ENCODE results near the gene OGDH. TPM values are rescaled to one million over a fixed set of nuclear protein-coding genes. Genes with fewer than 3 reads are reported as not detected.

OGDH gene
- total and polyA plus RNA-seq, 4 donors, result 10.8 to 71.2 (median 41.2) TPM

DNA sequence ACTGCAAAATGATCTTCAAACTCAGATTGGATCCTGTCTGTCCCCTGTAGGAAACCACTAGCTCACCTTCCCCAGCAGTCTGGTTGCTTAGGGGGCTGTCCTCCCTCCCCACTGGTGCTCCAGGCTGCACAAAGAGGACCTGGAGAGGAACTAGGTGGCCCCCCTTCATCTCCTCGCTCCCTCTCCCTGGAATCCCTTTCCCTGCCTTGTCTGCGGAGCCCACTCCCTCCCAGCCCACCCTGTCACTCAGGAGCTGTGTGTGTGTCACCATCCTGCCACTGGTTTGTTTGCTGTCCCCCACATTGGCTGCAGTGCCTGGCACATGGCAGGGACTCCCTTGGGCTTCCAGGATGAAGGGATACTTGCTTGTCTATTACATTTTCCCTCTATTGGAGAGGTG, 106.7 kb downstream of the OGDH start (continued):
- TF ChIP-seq, protein P1, sequence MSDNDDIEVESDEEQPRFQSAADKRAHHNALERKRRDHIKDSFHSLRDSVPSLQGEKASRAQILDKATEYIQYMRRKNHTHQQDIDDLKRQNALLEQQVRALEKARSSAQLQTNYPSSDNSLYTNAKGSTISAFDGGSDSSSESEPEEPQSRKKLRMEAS (IDR thresholded peaks at IDR 0.05), result no peak
- TF ChIP-seq FOXA1 (IDR thresholded peaks at IDR 0.05) (no peak), JUND (IDR thresholded peaks at IDR 0.05) (no peak), SP1 (IDR thresholded peaks at IDR 0.05) (no peak), RAD21 (IDR thresholded peaks at IDR 0.05) (no peak)
- TF ChIP-seq, protein P2, sequence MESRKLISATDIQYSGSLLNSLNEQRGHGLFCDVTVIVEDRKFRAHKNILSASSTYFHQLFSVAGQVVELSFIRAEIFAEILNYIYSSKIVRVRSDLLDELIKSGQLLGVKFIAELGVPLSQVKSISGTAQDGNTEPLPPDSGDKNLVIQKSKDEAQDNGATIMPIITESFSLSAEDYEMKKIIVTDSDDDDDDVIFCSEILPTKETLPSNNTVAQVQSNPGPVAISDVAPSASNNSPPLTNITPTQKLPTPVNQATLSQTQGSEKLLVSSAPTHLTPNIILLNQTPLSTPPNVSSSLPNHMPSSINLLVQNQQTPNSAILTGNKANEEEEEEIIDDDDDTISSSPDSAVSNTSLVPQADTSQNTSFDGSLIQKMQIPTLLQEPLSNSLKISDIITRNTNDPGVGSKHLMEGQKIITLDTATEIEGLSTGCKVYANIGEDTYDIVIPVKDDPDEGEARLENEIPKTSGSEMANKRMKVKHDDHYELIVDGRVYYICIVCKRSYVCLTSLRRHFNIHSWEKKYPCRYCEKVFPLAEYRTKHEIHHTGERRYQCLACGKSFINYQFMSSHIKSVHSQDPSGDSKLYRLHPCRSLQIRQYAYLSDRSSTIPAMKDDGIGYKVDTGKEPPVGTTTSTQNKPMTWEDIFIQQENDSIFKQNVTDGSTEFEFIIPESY (IDR thresholded peaks at IDR 0.05), result no peak

DNA sequence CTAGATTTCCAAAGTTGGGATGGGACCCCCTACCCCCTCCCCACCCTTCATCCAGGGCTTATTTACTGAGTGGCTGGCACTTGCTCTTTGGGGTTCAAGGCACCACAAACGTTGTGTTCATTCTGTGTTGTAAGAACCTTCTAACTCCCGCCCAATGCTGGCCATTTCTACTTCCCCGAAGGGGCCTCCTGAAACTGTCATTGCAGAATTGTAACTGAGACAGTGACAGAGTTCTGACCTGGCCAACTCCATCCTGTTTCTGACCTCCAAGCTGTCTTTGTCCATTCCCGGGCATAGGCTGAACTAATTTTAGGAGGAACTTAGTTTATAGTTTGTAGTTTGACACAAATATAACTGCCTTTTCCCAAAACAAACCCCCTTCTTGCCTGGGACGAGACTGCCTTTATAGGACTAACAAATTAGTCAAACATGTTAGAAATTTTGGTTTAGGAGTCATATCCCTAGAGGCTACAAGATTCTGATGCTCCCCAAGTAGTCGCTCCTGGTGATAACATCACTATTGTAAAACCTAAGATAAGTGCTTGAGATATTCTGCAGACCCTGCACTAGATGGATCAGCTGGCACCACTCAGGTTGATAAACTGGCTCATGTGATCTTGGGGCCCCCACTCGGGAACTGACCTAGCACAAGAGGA, 107.4 kb downstream of the OGDH start:
- TF ChIP-seq, protein P2 (IDR thresholded peaks at IDR 0.05), result no peak
- TF ChIP-seq, protein P3, sequence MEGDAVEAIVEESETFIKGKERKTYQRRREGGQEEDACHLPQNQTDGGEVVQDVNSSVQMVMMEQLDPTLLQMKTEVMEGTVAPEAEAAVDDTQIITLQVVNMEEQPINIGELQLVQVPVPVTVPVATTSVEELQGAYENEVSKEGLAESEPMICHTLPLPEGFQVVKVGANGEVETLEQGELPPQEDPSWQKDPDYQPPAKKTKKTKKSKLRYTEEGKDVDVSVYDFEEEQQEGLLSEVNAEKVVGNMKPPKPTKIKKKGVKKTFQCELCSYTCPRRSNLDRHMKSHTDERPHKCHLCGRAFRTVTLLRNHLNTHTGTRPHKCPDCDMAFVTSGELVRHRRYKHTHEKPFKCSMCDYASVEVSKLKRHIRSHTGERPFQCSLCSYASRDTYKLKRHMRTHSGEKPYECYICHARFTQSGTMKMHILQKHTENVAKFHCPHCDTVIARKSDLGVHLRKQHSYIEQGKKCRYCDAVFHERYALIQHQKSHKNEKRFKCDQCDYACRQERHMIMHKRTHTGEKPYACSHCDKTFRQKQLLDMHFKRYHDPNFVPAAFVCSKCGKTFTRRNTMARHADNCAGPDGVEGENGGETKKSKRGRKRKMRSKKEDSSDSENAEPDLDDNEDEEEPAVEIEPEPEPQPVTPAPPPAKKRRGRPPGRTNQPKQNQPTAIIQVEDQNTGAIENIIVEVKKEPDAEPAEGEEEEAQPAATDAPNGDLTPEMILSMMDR (IDR thresholded peaks at IDR 0.05; ENCODE audit: low read depth, low read length, missing input control), result no peak
- TF ChIP-seq FOXA1 (IDR thresholded peaks at IDR 0.05) (no peak), RXRA (IDR thresholded peaks at IDR 0.05) (no peak), SP1 (IDR thresholded peaks at IDR 0.05) (no peak), EGR1 (IDR thresholded peaks at IDR 0.05; ENCODE audit: low read depth in 2 of 2) (no peak), FOXA2 (IDR thresholded peaks at IDR 0.05) (no peak), YY1 (IDR thresholded peaks at IDR 0.05) (no peak), NR2F2 (IDR thresholded peaks at IDR 0.05) (no peak), RAD21 (IDR thresholded peaks at IDR 0.05) (no peak), HNF4G (IDR thresholded peaks at IDR 0.05) (no peak)
- TF ChIP-seq, protein P4, sequence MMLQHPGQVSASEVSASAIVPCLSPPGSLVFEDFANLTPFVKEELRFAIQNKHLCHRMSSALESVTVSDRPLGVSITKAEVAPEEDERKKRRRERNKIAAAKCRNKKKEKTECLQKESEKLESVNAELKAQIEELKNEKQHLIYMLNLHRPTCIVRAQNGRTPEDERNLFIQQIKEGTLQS (IDR thresholded peaks at IDR 0.05), result no peak
- 71% methylated on average over 7 of the region's 7 CpGs for WGBS
- H3K4me1 ChIP-seq (ENCODE audit: control insufficient read depth in 4 of 4, insufficient read depth in 4 of 4, low read length in 3 of 4), result no peaks in the 10 kb centered on the region
- DNase-seq (ENCODE audit: low spot score), result no peak
- H3K9me3 ChIP-seq (ENCODE audit: control insufficient read depth in 4 of 4, low read length in 3 of 4), result no peaks in the 10 kb centered on the region
- H3K4me3 ChIP-seq (ENCODE audit: low read depth in 1 of 3, low read length in 3 of 3), result no peak overlapping the region
- no peak overlapping the region for H3K9ac ChIP-seq (ENCODE audit: low read depth in 1 of 2, low read length in 2 of 2)
- peaks cover 0 to 11% (median under 1%) of the 10 kb centered on the region in 4 donors for H3K36me3 ChIP-seq (ENCODE audit: control insufficient read depth in 4 of 4, insufficient read depth in 3 of 4, low read depth in 1 of 4, low read length in 3 of 4)
- H3K27ac ChIP-seq (ENCODE audit: low read depth in 1 of 2, low read length in 2 of 2), result no peak overlapping the region
- H3K27me3 ChIP-seq (ENCODE audit: control insufficient read depth in 4 of 4, insufficient read depth in 4 of 4, low read length in 3 of 4), result no peaks in the 10 kb centered on the region

DNA sequence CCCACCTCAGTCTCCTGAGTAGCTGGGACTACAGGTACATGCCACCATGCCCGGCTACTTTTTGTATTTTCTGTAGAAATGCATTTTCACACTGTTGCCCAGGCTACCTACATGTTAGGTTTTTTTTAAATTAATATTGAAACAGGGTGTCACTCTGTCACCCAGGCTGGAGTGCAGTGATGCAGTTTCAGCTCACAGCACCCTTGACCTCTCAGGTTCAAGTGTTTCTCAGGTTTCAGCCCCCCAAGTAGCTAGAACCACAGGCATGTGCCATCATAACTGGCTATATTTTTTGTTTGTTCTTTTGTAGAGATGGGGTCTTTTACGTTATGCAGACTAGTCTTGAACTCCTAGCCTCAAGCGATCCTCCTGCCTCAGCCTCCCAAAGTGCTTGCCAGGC, 109.8 kb downstream of the OGDH start:
- no peaks in the 10 kb centered on the region for H3K4me1 ChIP-seq (ENCODE audit: control insufficient read depth in 4 of 4, insufficient read depth in 4 of 4, low read length in 3 of 4)
- TF ChIP-seq HNF4A (conservative IDR thresholded peaks at IDR 0.05), result no peak
- TF ChIP-seq HNF4G (IDR thresholded peaks at IDR 0.05), result no peak
- TF ChIP-seq, protein P2 (IDR thresholded peaks at IDR 0.05), result no peak
- no peak for TF ChIP-seq GABPA (IDR thresholded peaks at IDR 0.05 in 1 of 2, conservative IDR thresholded peaks at IDR 0.05 in 1 of 2)
- TF ChIP-seq, protein P1 (IDR thresholded peaks at IDR 0.05), result no peak
- TF ChIP-seq, protein P3 (IDR thresholded peaks at IDR 0.05; ENCODE audit: low read depth, low read length, missing input control), result no peak
- no peak for TF ChIP-seq TAF1 (conservative IDR thresholded peaks at IDR 0.05)
- TF ChIP-seq, protein P4 (IDR thresholded peaks at IDR 0.05), result no peak
- TF ChIP-seq RAD21 (IDR thresholded peaks at IDR 0.05), result no peak
- TF ChIP-seq FOXA2 (IDR thresholded peaks at IDR 0.05), result no peak
- TF ChIP-seq YY1 (IDR thresholded peaks at IDR 0.05), result no peak
- no peak for TF ChIP-seq NR2F2 (IDR thresholded peaks at IDR 0.05)
- no peak for TF ChIP-seq FOXA1 (IDR thresholded peaks at IDR 0.05)
- H3K4me3 ChIP-seq (ENCODE audit: low read depth in 1 of 3, low read length in 3 of 3), result no peak overlapping the region
- whole genome bisulfite sequencing, result 97% methylated on average over 3 of the region's 3 CpGs
- H3K36me3 ChIP-seq (ENCODE audit: control insufficient read depth in 4 of 4, insufficient read depth in 3 of 4, low read depth in 1 of 4, low read length in 3 of 4), result no peaks in the 10 kb centered on the region
- H3K9me3 ChIP-seq (ENCODE audit: control insufficient read depth in 4 of 4, low read length in 3 of 4), result no peaks in the 10 kb centered on the region
- H3K27me3 ChIP-seq (ENCODE audit: control insufficient read depth in 4 of 4, insufficient read depth in 4 of 4, low read length in 3 of 4), result no peaks in the 10 kb centered on the region
- no peak overlapping the region for H3K27ac ChIP-seq (ENCODE audit: low read depth in 1 of 2, low read length in 2 of 2)
- no peak overlapping the region for H3K9ac ChIP-seq (ENCODE audit: low read depth in 1 of 2, low read length in 2 of 2)
- DNase-seq (ENCODE audit: low spot score), result no peak
